Measurements from ENCODE around the gene PRM3.

PRM3 gene, protein sequence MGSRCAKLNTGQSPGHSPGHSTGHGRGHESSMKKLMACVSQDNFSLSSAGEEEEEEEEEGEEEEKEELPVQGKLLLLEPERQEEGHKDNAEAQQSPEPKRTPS

GRCh38 chr16:11272921-11273720, at the start of gene PRM3:
PRM3 (minus strand) TSS chr16:11273629; CDS start chr16:11273595, 34 bp downstream.
- POLR2A ChIA-PET (ENCODE audit: low non-redundant PET), result no interaction called here
- no peak within 1 kb of the TSS for H3K27ac ChIP-seq
- no peak for TF ChIP-seq CTCF (conservative IDR thresholded peaks at IDR 0.05; ENCODE audit: low read depth)
- DNase-seq (ENCODE audit: low spot score), result no peak
- CTCF ChIA-PET, result interaction anchor here (1.1 kb wide), 1 partner anchor 309 kb away, joined by 3 read pairs; no protein-coding TSS in a partner anchor

DNA sequence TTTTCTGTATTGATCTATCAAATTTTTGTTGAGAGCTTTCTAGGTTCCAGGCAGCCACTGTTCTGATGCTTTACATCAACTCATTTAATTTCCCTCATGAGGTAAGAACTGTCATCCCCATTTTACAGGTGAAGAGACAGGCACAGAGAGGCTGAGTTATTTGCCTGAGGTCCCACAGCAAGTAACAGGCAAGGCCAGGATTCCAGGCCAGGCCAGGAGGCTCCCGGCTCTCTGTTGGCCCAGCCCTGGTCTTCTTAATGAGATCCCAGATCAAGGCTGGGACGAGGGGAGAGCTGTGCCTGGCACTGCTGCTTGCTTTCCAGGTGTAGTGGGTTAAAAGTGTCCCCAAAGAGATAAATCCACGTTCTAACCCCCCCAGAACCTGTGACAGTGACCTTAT, 49.4 kb upstream of the PRM3 start:
- no peak for TF ChIP-seq CTCF (conservative IDR thresholded peaks at IDR 0.05; ENCODE audit: low read depth)
- no peak overlapping the region for H3K27ac ChIP-seq
- ChIA-PET CTCF (interaction anchor here (0.6 to 1.6 kb wide), 2 partner anchors 15 to 68 kb away, joined by 7 to 8 read pairs; no protein-coding TSS in a partner anchor), POLR2A (ENCODE audit: low non-redundant PET) (no interaction called here)
- DNase-seq (ENCODE audit: low spot score), result no peak

DNA sequence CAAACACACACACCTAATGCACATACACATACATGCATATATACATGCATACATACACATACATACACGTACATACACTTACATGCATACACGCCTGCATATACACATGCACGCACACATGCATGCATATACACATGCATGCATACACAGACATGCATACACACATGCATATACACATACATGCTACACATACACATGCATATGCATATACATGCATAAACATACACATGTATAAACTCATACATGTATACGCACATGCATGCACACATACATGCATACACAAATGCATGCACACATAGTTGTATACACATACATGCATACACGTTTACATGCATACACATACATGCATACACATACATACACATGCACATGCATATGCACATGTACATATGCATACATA, 48.2 kb upstream of the PRM3 start:
- ChIA-PET POLR2A (ENCODE audit: low non-redundant PET) (no interaction called here), CTCF (no interaction called here)
- TF ChIP-seq CTCF (conservative IDR thresholded peaks at IDR 0.05; ENCODE audit: low read depth), result no peak
- H3K27ac ChIP-seq, result no peak overlapping the region
- no peak for DNase-seq (ENCODE audit: low spot score)

GRCh38 chr16:11320170-11320569, 46.7 kb upstream of the PRM3 start:
- ChIA-PET CTCF (interaction anchor here (0.7 to 1.9 kb wide), 2 partner anchors 22 to 333 kb away, joined by 3 to 6 read pairs; no protein-coding TSS in a partner anchor), POLR2A (ENCODE audit: low non-redundant PET) (no interaction called here)
- H3K27ac ChIP-seq, result no peak overlapping the region
- no peak for TF ChIP-seq CTCF (conservative IDR thresholded peaks at IDR 0.05; ENCODE audit: low read depth)
- DNase-seq (ENCODE audit: low spot score), result no peak

DNA sequence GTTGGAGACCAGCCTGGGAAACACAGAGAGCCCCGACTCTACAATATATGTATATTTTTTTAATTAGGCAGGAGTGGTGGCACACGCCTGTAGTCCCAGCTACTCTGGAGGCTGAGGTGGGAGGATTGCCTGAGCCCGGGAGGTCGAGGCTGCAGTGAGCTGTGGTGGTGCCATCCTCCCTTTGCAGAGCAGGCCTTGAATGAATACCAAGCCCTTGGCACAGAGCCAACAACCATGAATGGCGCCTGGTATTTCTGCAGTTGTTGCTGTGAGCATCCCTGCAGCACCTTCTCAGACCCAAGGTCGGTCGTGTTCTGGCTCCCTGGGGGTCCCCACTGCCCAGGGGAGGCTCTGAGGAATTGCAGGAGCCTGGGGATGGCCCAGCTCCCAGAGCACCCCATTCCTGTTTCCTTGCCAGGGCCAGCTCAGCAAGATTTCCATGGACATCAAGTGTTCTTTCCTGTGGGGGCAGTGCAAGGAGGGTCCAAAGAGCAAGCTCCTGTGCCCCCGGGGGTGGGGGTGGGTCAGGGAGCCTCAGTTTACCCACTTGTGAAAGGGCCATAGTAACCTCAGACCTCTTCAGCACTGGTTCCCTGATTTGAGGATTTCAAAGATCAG, 46.2 kb upstream of the PRM3 start:
- CTCF ChIA-PET, result interaction anchor here (0.7 to 1.9 kb wide), 3 partner anchors 10 to 333 kb away, joined by 3 to 6 read pairs (median 3); no protein-coding TSS in a partner anchor
- POLR2A ChIA-PET (ENCODE audit: low non-redundant PET), result interaction anchor here (0.7 kb wide), 1 partner anchor 16 kb away, joined by 8 read pairs; no protein-coding TSS in a partner anchor
- TF ChIP-seq CTCF (conservative IDR thresholded peaks at IDR 0.05; ENCODE audit: low read depth), result no peak
- no peak for DNase-seq (ENCODE audit: low spot score)
- no peak overlapping the region for H3K27ac ChIP-seq

GRCh38 chr16:11318817-11319216, 45.4 kb upstream of the PRM3 start:
- POLR2A ChIA-PET (ENCODE audit: low non-redundant PET), result no interaction called here
- DNase-seq (ENCODE audit: low spot score), result no peak
- no peak overlapping the region for H3K27ac ChIP-seq
- TF ChIP-seq CTCF (conservative IDR thresholded peaks at IDR 0.05; ENCODE audit: low read depth), result no peak
- CTCF ChIA-PET, result interaction anchor here (0.6 to 1.9 kb wide), 2 partner anchors 21 to 773 kb away, joined by 3 to 6 read pairs; no protein-coding TSS in a partner anchor
